ENCODE measurements around the gene COG5.

Gene COG5

DNA sequence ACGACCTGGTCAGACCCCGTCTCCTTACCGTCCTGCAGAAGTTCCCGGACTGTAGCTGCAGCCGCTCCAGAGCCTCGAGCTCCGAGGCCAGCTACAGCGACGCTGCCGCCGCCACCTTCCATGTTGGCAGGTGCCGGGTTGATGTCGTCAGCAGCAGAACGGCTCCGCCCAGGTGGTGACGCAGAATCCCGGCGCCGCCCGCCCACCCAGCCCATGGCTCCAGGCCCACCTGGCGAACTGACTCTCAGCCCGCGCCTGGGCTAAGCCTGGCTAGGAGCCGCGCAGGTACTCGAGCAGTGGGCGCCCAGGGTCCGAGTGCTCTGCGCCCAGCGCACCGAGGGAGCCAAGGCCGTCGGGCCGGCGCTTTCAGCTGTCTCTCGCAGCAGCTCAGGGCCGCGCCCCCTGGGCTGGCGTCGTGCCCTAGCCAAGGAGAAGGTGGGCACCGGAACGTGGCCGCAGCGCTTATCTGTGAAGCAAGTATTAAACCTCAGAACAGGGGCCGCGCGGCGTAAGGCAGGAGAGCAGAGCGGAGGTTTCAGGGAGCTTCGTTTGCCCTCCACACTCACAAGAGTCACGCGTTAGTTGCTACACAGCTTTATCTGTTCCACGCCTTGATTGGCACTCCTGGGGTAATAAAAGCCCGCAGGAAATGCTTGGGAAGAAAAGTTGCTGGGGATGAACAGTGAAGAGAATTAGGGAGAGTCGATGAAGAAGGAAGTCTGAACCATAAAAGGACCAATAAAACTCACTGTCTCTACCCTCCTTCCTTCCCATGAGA is at the start of gene COG5, which contains the start of gene DUS4L:
COG5 (minus strand) TSS at position 146 of the 778 bp plus-strand sequence; CDS start at position 122, 24 bp downstream.
DUS4L (plus strand) TSS at position 197 of the 778 bp plus-strand sequence. CDS start 3,100 bp downstream, outside the sequence.
- DNase-seq = peak; percentile 89

DNA sequence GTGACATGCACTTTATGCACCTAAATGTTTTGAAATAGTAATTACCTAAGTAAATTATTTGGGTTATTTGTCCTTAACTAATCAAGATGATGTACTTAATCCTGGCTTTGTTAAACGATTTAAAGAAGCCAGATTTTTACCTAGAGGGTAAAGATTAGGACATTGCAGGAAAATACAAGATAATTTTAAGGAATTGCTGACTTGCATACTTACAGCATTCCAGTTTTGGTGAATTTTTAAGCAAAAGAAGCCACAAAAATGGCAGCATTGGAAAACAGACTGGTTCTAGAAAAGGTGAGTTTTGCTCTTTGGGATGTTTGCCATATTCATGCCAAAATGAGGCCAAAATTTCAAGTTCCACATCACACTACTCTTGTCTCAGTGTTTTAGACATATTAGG is 49.7 kb upstream of the COG5 start:
- DNase-seq = no peak

DNA sequence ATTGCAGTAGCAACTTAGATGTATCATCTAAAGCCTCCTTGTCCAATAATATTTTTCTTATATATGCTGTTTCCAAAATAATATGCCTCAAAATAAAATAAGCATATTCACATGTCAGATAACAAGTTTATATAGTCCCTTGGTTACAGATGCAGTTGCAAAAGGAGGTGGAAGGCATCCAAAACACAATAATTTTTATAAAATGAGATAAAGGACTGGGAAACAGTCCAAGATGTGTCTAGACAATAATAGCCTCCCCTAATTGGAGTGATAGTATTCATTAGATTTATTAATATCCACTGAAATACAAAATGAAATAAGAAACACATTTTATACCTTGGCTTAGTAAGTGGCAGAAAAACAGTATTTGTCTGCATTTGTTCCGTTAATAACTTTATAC is 46.6 kb upstream of the COG5 start:
- DNase-seq = no peak

DNA sequence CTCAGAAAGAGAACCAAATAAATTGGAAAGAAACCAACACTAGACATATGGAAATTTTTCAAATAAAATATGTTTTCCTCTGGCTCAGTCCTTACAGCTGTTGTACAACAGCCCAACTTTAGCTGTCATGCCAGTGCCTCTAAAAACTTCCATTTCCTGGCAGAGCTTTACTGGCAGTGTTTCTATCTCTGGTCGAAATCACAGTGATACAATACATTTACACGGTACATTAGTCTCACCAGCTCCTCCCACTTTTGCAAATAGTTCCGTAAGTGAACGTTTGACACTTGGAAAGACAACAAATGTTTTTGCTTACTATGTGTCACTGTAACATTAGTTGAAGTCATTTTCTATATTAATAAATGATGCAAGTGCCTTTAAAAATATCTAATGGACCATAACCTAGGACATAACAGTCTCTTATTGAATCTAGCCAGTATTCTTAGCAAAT is 46.1 kb upstream of the COG5 start:
- no peak for DNase-seq

DNA sequence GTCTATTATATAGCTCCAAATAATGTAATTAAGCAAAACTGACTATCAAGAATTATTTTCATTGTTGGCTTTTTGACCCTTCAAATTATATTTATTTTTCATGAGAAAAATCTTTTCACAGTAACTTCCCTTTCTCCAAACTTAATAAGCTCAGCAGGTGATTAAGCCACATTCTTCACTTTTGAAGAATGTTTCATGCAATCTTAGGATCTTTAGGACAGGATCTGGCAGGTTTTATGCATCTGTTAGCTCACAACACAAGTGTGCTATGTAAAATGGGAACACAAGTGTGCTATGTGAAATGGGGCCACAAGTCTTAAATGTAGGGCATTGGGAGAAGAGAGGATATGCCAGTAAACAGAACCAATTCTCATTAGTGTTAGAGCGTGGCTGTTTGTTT is 42.6 kb upstream of the COG5 start:
- no peak for DNase-seq

DNA sequence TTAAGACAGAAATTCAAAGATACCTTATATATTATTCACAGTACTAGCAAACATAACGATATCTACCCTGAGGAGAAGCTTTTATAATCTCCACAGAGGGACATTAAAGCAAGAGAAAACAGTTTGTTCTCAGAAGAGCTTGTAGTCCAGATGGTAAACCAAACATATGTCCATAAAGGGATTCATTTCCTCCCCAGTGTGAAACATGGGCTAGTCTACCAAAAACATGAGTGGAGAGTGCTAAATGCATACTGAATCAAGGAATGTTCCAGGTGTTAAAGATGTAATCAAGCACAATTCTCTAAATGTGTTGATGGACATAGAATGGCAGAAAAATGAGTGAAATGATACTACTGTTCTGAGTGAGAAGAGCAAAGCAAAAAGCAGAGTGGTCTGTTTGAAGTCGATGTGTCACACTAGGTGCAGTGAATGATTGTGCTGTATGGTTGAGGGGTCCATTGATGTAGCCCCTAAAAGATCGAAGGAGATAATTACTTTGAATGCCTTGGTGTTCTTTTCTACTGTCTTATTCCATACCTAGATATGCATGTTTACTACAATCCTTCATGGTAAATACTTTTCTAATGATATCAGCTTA is 41.6 kb upstream of the COG5 start:
- no peak for DNase-seq

DNA sequence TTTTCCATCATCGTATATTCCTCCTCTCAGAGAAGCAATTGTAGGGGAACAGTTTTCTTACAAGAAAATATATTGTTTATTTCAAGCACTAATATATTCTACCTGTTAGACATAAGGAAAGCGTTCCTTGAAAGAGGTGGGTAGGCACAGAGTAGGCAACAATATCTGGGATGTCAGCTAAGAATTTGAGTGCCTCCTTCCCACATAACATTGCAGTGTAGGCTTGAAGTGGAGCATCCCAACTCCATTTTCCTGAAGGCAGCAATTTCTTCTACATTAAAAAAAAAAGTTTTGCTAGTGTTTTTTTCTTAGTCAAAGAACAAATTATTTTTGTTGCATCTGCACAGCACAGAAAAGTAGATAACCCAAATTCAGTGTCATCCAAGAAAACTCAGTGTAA is 37.1 kb upstream of the COG5 start:
- no peak for DNase-seq

DNA sequence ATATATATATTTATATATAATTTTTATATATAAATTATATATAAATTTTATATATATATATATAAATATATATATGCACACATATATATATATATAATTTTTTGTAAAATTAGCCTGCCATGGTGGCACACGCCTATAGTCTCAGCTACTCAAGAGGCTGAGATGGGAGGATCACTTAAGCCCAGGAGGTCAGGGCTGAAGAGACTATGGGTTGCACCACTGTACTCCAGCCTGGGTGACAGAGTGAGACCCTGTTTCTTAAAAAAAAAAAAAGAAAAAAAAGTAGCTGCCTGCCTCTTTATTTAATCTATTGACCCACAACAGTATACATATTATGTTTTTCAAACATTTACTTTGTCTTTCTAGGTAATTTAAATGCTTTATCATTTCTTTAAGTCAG is 35.5 kb upstream of the COG5 start:
- no peak for DNase-seq

DNA sequence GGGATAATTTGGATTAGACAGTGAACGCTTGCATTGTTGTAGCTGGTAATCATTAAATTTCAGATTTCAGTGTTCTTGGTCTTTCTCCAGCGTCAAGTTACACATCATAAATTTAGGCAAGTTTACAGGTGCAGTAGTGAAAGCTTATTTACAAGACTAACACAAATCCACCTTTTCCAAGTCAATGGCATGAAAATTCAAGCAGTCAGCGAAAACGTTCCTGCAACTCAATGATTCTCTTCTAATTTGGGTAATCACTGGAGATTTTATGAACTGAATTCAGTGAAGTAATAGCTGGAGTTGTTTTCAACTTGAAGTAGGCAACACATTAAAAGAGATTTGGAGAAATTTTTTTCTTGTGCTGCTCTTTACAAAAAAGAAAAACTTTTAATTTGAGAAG is 34.2 kb upstream of the COG5 start:
- DNase-seq = no peak

DNA sequence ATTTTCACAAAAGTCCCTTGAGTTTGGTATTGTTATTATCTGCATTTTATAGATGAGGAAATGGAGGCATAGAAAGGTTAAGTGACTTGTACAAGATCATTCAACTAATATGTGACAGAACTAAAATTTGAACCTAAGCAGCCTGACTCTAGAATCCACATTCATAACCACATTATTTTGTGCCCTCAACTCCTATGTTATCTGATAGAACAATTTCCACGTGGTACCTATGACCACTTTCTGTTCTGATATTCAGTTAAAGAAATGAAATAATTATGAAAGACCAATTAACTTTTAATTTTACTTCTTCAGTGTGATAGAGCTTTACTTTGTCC is 33.8 kb upstream of the COG5 start:
- no peak for DNase-seq

DNA sequence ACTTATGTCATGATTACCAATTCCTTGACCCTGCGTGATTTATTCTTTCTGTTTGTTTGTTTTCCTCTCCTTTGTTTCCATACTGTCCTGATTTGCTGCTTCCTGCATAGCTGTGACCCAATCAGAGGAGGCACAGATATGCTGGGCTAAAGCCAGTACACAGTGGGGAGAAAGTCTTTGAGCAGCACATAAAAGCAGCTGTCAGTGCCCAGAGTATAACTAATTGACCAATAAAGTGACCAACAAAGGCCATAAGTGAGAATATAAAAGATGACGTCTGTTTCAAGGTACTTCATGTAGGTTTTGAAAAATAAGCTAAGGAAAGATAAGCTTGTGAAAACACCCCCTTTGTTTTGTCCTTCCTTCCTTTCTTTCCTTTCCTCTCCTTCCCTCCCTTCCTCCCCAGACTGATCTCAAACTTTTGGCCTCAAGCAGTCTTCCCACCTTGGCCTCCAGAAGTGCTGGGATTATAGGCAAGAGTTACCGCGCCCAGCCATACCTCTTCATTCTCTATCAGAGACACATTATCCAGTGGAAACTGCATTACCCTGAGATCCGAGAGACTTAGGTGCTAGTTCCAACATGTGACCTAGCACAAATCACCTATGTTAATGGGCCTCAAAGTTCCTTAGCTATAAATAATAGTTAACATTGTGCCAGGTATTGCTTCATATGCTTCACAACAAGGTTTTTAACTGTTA is 33.3 kb upstream of the COG5 start:
- DNase-seq = no peak

DNA sequence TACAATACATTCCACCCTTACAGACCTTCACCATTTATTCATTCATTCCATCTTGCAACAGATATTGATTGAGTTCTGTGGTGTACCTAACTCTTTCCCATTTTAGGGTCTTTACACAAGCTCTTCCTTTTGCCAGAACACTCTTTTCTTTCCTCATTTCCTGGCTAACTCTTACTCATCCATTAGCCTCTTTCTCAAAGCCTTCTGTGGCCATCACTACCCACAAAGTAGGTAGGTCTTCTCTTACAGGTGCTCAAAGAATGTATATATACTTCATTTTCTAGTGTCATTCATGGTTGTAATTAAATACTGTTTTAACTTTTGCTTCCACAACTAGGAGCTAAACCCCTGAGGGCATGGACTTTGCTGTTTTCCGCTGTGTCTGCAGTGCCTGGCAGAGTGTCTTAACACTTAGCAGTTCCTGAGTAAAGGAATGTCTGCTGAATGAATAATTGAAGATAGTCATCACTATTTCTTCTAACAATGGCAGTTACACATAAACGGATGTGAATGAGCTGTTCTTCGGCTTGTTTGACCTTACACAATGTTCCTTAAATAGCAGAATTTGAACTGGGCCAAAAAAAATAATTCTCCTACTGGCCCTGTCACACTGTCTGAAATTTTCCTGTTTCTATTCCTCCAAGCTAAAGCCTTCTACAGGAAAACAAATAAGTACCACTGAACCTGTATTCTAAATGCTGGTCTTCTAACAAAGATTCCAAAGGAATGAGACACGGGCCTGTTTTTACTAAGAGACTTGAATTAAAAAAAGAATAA is 31.4 kb upstream of the COG5 start:
- DNase-seq = no peak

DNA sequence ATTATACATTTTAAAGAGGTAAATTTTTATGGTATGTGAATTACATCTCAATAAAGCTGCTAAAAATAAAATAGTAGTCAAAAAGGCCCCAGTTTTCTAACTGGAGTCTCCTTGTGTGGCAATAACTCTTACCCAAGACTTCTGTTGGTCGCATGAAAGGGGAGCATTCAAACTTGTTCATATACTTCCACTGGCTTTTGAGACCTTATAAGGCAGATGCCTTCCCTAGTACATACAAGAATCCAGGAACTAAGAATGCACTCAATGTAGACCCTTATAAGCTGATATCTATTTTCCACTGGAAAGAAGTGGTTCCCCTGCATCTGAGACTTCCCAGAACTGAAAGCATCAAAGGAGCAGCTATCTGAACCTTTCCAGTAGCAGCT is 29.3 kb upstream of the COG5 start:
- no peak for DNase-seq

DNA sequence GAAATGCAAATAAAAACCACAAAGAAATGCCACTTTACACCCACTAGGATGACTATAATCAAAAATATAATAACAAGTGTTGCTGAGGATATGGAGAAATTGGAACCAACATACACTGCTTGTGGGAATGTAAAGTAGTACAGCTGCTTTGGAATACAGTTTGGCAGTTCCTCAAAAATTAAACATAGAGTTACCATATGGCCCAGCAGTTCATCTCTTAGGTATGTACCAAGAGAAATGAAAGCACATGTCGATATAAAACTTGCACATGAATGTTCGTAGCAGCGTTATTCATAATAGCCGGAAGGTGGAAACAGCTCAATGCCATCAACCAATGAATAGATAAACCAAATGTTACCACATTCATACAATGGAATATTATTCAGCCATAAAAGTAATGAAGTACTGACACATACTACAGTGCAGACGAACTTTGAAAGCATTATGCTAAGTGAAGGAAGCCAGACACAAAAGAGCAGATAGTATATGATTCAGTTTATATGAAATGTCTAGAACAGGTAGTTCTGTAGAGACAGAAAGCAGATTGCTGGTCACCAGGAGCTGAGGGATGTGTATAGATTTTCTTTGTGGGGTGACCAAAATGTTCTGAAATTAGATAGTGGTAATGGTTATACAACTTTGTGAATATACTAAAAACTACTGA is 28.8 kb upstream of the COG5 start:
- DNase-seq = no peak

DNA sequence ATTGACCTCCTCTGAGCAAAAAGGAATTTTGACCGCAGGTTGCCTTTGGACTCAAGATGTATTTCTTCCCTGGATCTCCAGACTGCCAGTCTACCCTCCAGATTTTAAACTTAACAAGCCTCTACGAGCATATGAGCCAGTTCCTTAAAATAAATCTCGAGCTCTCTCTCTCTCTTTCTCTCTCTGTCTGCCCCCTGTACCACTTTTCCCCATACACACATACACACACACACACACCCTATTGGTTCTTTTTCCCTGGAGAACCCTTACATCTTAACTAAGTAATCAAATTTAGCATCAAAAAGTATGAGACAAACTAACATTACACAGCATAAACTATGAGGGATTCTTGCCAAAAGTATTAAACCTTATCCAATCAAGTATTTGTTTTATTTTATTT is 27.7 kb upstream of the COG5 start:
- DNase-seq = no peak

DNA sequence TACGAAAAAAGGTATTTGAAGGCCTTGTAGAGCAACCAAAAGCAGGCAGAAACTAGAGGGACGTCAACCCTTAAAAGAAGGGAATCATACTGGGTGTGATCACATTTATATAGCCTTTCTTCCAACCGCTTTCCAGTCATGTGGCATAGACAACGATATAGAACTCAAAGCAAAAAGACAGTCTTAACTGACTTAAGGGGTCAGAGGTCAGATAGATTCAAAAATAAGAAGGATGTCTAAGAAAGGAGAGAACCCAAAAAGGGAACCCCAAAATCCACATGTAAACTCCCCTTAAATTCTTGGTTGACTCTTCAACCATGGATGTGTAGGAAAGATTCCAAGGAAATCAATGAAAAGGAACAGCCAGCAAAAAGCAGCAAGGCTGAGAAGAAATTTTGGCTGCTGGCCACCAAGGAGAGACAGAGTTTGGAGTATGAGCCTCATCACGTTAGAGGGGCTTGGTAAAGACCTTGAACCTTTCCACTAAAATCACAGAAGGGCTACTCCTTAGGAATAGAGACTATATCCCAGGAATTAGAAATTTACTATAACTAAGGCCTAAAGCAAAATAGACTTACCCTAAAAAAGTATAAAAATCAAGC is 24.9 kb upstream of the COG5 start:
- no peak for DNase-seq

DNA sequence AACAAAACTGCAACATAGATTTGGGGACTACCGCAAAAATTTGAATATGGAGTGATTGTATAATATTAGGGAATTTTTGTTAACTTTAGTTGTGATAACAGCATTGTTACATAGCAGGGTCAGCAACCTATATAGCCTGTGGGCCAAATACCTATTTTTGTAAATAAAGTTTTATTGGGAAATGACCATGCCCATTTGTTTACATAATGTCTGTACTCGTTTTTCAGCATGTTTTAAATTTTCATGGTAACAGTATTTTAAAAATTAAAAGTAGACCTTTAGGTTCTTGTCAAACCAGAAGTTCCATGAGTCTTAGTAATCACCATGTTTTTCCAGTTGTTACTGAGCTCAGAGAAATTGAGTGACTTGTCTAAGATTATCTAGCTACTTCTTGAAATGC is 21.0 kb upstream of the COG5 start:
- DNase-seq = no peak

DNA sequence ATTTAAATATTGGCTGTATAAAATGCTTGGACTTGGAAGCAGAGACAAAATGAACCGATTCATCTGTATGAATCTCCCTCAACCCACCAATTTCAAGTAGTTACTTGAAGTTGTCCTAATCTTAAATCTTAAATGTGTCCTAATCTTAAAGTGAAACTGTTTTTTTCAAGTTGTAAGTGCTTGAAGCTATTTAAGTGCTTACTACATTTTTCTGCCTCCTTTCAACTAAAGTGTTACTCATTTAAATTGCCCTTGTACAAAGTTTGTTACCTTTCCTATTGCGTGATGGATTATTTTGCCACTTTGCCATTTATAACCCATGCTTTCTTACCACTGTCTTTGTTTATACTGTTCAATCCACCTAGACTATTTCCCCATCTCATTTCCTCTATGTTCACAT is 19.2 kb upstream of the COG5 start:
- no peak for DNase-seq

DNA sequence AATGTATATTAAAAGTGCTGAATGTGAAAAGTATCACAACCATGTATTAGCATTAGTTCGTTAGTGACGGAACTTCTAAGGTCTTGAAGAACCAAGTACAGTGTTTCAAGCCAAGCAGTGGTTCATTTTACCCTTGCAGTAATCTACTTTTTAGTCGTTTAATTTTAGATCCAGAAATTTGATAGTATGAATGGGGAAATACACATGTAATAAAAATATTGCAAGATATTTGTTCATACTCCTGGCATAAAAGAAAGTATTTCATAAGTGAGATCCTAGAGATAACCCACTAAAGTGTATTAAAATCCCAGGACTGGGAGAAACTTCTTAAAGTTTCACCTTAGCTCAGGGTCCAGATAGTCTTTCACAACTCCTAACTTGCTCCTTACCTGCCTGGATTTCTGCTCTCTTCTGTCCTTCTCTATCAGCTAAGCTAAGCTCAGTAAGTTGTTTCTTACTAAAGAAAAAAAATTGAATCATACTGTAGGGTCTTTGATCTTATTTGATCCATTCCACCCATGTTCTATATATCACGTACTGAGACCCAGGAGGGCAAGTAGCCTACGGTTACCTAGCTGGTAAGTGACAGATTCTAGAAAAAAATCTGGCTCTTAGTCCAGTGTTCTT is 17.8 kb upstream of the COG5 start:
- no peak for DNase-seq

DNA sequence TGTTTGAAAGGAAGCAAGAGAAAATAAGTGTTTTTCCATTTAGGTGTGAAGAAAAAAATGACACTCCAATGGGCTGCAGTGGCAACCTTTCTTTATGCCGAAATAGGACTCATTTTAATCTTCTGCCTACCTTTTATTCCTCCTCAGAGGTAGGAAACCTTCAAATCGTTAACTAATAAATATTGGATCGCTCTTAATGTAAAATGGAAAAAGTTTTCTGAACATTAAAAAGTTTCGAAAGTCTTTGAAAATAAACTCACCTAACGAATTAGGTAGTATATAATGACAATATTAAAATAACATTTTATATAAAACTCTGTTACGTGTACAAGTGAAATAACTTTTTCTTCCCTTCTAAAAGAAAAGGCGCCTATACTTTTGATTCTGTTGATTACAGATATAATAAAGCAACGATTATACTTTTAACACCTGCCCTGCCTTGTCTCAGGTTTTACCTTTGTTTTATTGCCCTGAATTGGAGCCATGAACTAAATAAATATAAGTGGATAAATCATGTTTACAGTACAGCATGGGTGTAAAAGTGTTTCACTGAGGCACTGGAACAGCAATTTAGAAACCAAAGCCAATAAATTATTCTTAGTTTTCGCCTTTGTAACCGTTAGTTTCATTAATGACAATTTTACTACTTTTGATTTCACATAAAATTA is 17.1 kb upstream of the COG5 start:
- no peak for DNase-seq
